Thoracic aorta (tissue), 2 donors: Measurements from ENCODE around the gene RPTOR. TPM values are rescaled to one million over a fixed set of nuclear protein-coding genes. Genes with fewer than 3 reads are reported as not detected.

Experiments
- ATAC-seq: fragments of 150-250 bp; one replicate; pipeline ENCODE4 v1.8.0; 2017; ENCODE audit warnings: low read depth; ENCODE audit not compliant: insufficient number of reproducible peaks, low FRiP score
- DNase-seq: peaks from one replicate; pipeline ENCODE4 v3.0.0-alpha.2; 2020; ENCODE audit warnings: low spot score
- H3K27ac ChIP-seq, 2 donors: fragments of 200-600 bp; sonication (generic); 1 replicate in 1 of 2; 2 replicates in 1 of 2; pipeline ENCODE4 v1.5.1; 2016; ENCODE audit warnings: mild to moderate bottlenecking in 2 of 2, moderate library complexity in 2 of 2
- H3K27me3 ChIP-seq: fragments of 200-600 bp; sonication (generic); replicated peaks from 2 replicates; pipeline ENCODE4 v1.6.0; 2016; ENCODE audit warnings: mild to moderate bottlenecking; ENCODE audit not compliant: insufficient read depth
- H3K36me3 ChIP-seq: fragments of 200-600 bp; sonication (generic); one replicate; pipeline ENCODE4 v1.5.1; 2016
- H3K4me1 ChIP-seq, 2 donors: fragments of 200-600 bp; sonication (generic); 1 replicate in 1 of 2; 2 replicates in 1 of 2; pipeline versions ENCODE4 v1.5.1 to v1.6.0; 2016; ENCODE audit warnings: low read depth in 2 of 2, mild to moderate bottlenecking in 1 of 2; ENCODE audit not compliant: control insufficient read depth in 1 of 2
- H3K4me3 ChIP-seq: fragments of 200-600 bp; sonication (generic); 2 replicates; pipeline ENCODE4 v1.5.1; 2016; ENCODE audit warnings: mild to moderate bottlenecking
- H3K9me3 ChIP-seq: fragments of 200-600 bp; sonication (generic); 2 replicates; pipeline ENCODE4 v1.5.1; 2016
- total RNA-seq, 2 donors: library from RNA; depleted of rRNA; stranded (reverse); fragments of >200 nt; gene quantifications; one replicate each; pipeline versions ENCODE4 v1.1.0 to v1.2.3, GENCODE V29; 2016
- TF ChIP-seq, protein P1 (sequence below): fragments of 200-600 bp; sonication (generic); IDR thresholded peaks from one replicate; pipeline ENCODE4 v1.5.1; 2019; ENCODE audit warnings: antibody characterized with exemption

The RPTOR gene
- total RNA-seq, 2 donors from 2014 or later: 42.0 to 47.4 TPM

DNA sequence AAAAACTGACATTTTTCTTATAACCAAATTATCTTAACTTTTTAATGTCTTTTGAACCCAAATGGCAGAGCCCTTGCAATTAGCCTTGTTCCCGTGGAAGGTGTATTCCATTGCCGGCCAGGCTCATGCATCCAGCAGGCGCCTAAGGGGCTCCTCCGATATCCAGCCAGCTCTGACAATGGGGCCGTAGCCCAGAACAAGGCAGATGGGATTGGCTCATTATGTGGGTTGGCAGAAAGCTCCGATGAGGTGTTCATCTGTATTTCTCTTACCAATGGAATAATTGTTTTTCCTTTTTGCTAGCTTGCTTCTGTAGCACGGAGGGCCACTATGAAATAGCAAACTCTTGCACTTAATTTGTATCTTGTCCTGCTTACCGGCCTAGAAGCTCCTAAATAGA lies 238.8 kb downstream of the RPTOR start:
- TF ChIP-seq, protein P1, sequence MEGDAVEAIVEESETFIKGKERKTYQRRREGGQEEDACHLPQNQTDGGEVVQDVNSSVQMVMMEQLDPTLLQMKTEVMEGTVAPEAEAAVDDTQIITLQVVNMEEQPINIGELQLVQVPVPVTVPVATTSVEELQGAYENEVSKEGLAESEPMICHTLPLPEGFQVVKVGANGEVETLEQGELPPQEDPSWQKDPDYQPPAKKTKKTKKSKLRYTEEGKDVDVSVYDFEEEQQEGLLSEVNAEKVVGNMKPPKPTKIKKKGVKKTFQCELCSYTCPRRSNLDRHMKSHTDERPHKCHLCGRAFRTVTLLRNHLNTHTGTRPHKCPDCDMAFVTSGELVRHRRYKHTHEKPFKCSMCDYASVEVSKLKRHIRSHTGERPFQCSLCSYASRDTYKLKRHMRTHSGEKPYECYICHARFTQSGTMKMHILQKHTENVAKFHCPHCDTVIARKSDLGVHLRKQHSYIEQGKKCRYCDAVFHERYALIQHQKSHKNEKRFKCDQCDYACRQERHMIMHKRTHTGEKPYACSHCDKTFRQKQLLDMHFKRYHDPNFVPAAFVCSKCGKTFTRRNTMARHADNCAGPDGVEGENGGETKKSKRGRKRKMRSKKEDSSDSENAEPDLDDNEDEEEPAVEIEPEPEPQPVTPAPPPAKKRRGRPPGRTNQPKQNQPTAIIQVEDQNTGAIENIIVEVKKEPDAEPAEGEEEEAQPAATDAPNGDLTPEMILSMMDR: no peak
- Histone ChIP-seq H3K27ac (peak overlapping the region; percentile 9 to 46), H3K9me3 (no peaks in the 10 kb centered on the region), H3K36me3 (no peaks in the 10 kb centered on the region), H3K4me1 (peaks cover 23 to 56% of the 10 kb centered on the region in 2 donors), H3K27me3 (no peaks in the 10 kb centered on the region), H3K4me3 (no peak overlapping the region)
- DNase-seq (no peak), ATAC-seq (no peak)

DNA sequence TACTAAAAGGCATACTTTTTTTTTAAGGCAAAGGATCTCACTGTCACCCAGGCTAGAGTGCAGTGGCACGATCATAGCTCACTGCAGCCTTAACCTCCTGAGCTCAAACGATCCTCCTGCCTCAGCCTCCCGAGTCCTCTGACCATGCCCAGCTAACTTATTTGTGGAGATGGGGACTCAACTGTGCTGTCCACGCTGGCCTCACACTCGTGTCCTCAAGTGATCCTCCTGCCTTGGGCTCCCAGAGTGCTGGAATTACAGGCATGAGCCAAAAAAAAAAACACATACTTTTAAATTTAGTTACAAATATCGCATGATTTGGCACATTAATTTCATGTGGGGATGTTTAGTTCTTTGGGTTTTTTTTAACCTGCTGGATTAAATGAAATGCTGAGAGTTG lies 239.3 kb downstream of the RPTOR start:
- Histone ChIP-seq H3K27ac (peak overlapping the region in 1 of 2 donors; percentile 9), H3K27me3 (no peaks in the 10 kb centered on the region), H3K9me3 (no peaks in the 10 kb centered on the region), H3K36me3 (no peaks in the 10 kb centered on the region), H3K4me1 (peaks cover 23 to 58% of the 10 kb centered on the region in 2 donors), H3K4me3 (peak overlapping the region; percentile 9)
- TF ChIP-seq, protein P1: no peak
- DNase-seq (no peak), ATAC-seq (no peak)

DNA sequence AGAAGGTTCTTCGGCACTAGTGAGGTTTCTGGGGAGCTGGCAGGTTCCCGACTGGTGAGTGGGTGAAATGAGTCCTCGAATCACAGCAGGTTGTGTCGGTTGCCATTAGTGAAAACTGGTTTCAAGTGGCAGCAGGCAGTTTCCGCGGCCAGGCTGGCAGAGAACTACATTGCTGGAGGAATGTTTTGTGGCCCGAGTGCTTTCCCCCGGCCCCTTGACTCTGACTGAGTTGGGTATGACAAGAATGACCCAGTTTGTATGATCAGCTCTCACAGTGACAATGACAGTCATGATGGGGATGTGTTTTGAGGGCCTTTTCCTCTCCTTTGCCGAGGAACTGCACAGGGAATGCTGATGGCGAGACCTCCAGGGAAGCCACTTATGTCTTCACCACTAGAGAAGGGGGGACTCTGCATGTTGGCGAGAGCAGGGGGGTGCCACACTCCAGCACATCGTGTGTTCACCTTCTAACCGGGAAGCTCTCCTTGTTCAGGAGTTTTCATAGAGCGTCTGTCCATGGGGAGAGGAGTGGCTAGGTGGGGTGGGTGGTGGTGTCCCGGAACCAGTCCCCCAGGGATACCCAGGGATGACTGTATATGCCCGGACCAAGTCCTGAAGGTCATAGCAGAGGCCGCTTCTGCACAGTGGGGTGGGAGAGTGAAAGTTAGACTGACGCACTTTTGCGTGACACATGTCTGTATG lies 241.0 kb downstream of the RPTOR start:
- no peaks in the 10 kb centered on the region for H3K36me3 ChIP-seq
- peaks cover 29 to 70% of the 10 kb centered on the region in 2 donors for H3K4me1 ChIP-seq
- TF ChIP-seq, protein P1: no peak
- DNase-seq (no peak), ATAC-seq (no peak)
- H3K27me3 ChIP-seq: no peaks in the 10 kb centered on the region
- H3K4me3 ChIP-seq: no peak overlapping the region
- no peaks in the 10 kb centered on the region for H3K9me3 ChIP-seq
- H3K27ac ChIP-seq: no peak overlapping the region

DNA sequence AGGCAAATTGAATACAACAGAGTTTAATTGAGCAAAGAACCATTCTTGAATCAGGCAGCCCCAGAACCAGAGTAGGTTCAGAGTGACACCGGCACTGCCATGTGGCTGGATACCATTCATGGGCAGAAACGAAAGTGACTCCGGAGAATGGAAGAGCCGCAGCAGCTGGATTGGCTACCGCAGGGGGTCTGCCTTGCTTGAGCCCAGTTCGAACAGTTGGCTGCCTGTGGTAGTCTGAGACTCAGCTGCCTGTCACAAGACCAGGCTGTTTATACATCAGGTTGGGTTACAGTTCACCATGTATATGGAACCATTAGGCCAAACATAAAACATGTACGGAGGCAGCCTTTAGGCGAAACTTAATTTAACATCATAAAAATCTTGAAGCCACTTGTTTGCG lies 241.8 kb downstream of the RPTOR start:
- no peaks in the 10 kb centered on the region for H3K9me3 ChIP-seq
- DNase-seq: no peak

DNA sequence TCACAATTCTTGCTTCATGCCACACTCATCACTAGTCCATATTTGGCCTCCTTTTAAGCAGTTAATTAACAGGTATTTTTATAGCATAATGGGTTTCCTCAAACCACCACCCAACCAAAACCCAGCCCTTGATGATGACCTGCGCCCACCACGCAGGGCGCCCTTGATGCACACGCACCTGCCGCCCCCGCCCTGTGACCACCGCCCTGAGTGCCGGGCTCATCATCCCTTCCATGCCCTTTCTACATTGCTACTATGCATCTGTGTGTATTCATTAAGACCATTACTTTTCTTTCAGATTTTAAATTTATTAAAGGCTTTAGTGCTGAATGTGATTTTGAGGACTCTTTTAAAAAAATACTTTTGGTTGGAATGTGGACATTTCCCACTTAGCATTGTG lies 242.2 kb downstream of the RPTOR start:
- Histone ChIP-seq H3K4me1 (peaks cover 27 to 70% of the 10 kb centered on the region in 2 donors), H3K27ac (no peak overlapping the region), H3K27me3 (no peaks in the 10 kb centered on the region), H3K4me3 (no peak overlapping the region), H3K9me3 (no peaks in the 10 kb centered on the region), H3K36me3 (no peaks in the 10 kb centered on the region)
- TF ChIP-seq, protein P1: no peak
- no peak for DNase-seq
- no peak for ATAC-seq

More for the DNA sequence above, 241.8 kb downstream of the RPTOR start:
- H3K4me3 ChIP-seq: no peak overlapping the region
- no peaks in the 10 kb centered on the region for H3K27me3 ChIP-seq
- TF ChIP-seq, protein P1: no peak
- no peak overlapping the region for H3K27ac ChIP-seq
- ATAC-seq: no peak
- no peaks in the 10 kb centered on the region for H3K36me3 ChIP-seq
- peaks cover 31 to 70% of the 10 kb centered on the region in 2 donors for H3K4me1 ChIP-seq
